CD4-positive, alpha-beta memory T cell (primary cell): Measurements from ENCODE around the gene MMP7. TPM values are rescaled to one million over a fixed set of nuclear protein-coding genes. Genes with fewer than 3 reads are reported as not detected.
A peak's percentile ranks its signal among the peaks of the same experiment; 100 is the strongest.

Experiments
- CTCF ChIA-PET: fragments of 350-600 bp; sonication (Branson Sonifier 250); formaldehyde crosslinking; loops from one replicate; lab custom pipeline; 2021; ENCODE audit warnings: inconsistent platforms; ENCODE audit not compliant: partially characterized antibody; lab: Charles Lee
- POLR2A ChIA-PET: fragments of 350-600 bp; sonication (Branson Sonifier 250); formaldehyde crosslinking; loops from one replicate; lab custom pipeline; 2021; ENCODE audit not compliant: partially characterized antibody; lab: Charles Lee
- DNase-seq, 5 donors: peaks; one replicate each; pipeline versions ENCODE4 v3.0.0 to v3.0.0-alpha.2; 2020 to 2022; ENCODE audit warnings: mixed read lengths in 1 of 5
- H3K27ac ChIP-seq: one replicate; pipeline ENCODE4 v1.7.0; 2013; ENCODE audit warnings: low read depth, low read length
- H3K27me3 ChIP-seq: 2 replicates; pipeline ENCODE4 v1.7.0; 2013; ENCODE audit warnings: mild to moderate bottlenecking, low read length, moderate library complexity; ENCODE audit not compliant: insufficient read depth
- H3K36me3 ChIP-seq: 2 replicates; pipeline ENCODE4 v1.7.0; 2013; ENCODE audit warnings: mild to moderate bottlenecking, low read length, moderate library complexity; ENCODE audit not compliant: insufficient read depth
- H3K4me1 ChIP-seq: 2 replicates; pipeline ENCODE4 v1.7.0; 2013; ENCODE audit warnings: mild to moderate bottlenecking, low read length, moderate library complexity; ENCODE audit not compliant: insufficient read depth
- H3K4me3 ChIP-seq, 2 donors: one replicate each; pipeline ENCODE4 v1.7.0; 2013; ENCODE audit warnings: low read length in 2 of 2, mild to moderate bottlenecking in 1 of 2
- H3K9me3 ChIP-seq, 2 donors: one replicate each; pipeline ENCODE4 v1.7.0; 2013; ENCODE audit warnings: low read length in 2 of 2, control low read depth in 1 of 2; ENCODE audit not compliant: control insufficient read depth in 1 of 2
- H3K27ac Mint-ChIP-seq, 7 donors: one replicate each; pipeline ENCODE4 v1.8.0; 2020 to 2021; ENCODE audit warnings: mixed read lengths in 7 of 7, mild to moderate bottlenecking in 6 of 7, inconsistent platforms in 3 of 7, moderate library complexity in 3 of 7
- H3K27me3 Mint-ChIP-seq, 2 donors: one replicate each; pipeline ENCODE4 v1.8.0; 2020 to 2021; ENCODE audit warnings: mixed read lengths in 2 of 2
- H3K36me3 Mint-ChIP-seq, 2 donors: one replicate each; pipeline ENCODE4 v1.8.0; 2020 to 2021; ENCODE audit warnings: mixed read lengths in 2 of 2, inconsistent platforms in 1 of 2, mild to moderate bottlenecking in 1 of 2
- H3K4me1 Mint-ChIP-seq, 4 donors: one replicate each; pipeline ENCODE4 v1.8.0; 2020 to 2021; ENCODE audit warnings: mixed read lengths in 4 of 4, mild to moderate bottlenecking in 1 of 4
- H3K4me3 Mint-ChIP-seq, 8 donors: one replicate each; pipeline ENCODE4 v1.8.0; 2020 to 2021; ENCODE audit warnings: mixed read lengths in 8 of 8, mild to moderate bottlenecking in 7 of 8, moderate library complexity in 6 of 8, inconsistent platforms in 3 of 8
- H3K9me3 Mint-ChIP-seq, 8 donors: one replicate each; pipeline ENCODE4 v1.8.0; 2020 to 2021; ENCODE audit warnings: mixed read lengths in 8 of 8, mild to moderate bottlenecking in 5 of 8, inconsistent platforms in 3 of 8, moderate library complexity in 1 of 8
- intact Hi-C: fragments of 100-400 bp; cut with micrococcal nuclease; formaldehyde crosslinking; loops from one replicate; pipeline ENCODE4 v1.15.1; 2023
- polyA plus RNA-seq, 2 donors: library from polyadenylated mRNA; unstranded; fragments of 300-500 nt; fragmentation: Illumina TruSeq; gene quantifications; one replicate each; pipeline ENCODE4 v1.2.3, GENCODE V29; 2021
- total RNA-seq, 2 experiments: library from RNA; stranded (reverse); gene quantifications; one replicate each; pipeline ENCODE4 v1.2.3, GENCODE V29; 2021

Gene MMP7
- total and polyA plus RNA-seq, 4 experiments from 2014 or later = not detected

DNA sequence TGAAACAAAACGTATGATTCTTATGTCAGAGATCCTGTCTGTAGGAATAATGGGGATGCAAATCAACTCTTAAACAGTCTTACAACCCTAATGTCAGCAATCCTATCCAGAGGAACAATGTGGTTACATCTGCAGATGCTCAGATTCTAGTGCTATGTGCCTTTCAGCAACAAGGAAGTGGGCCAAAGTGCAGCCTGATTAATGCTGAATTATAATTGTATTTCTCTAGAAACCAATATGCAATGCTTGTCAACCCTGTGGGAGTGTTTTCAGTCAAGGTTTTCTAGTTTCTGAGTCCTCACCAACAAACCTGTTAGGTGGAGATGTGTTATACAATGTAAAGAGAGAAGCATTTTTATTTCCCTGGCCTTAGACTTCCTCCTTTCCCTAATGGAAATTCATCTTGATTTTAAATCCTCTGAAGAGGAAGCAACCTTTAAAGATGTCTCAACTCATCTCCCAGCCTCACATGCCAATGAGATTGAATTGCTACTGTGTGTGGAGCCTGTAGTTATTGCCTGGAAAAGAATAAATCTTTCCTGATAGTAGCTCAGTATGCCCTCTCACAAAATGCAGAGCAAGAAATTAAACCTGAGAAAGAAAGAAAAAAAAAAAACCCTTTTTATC, 51.8 kb downstream of the MMP7 start:
- no peaks in the 10 kb centered on the region for H3K36me3 ChIP-seq
- no peak overlapping the region for H3K4me3 Mint-ChIP-seq
- no peaks in the 10 kb centered on the region for H3K27me3 ChIP-seq
- no peaks in the 10 kb centered on the region for H3K27me3 Mint-ChIP-seq
- H3K4me1 ChIP-seq = peaks cover 37% of the 10 kb centered on the region
- H3K27ac ChIP-seq = no peak overlapping the region
- H3K4me3 ChIP-seq = no peak overlapping the region
- intact Hi-C loops = loop anchor here (1.0 kb wide), 1 partner anchor 8 kb away; no protein-coding TSS in a partner anchor
- DNase-seq = no peak
- H3K36me3 Mint-ChIP-seq = no peaks in the 10 kb centered on the region
- H3K9me3 ChIP-seq = no peaks in the 10 kb centered on the region
- peaks cover 21 to 44% (median 30%) of the 10 kb centered on the region in 4 donors for H3K4me1 Mint-ChIP-seq
- no peaks in the 10 kb centered on the region for H3K9me3 Mint-ChIP-seq
- ChIA-PET POLR2A (interaction anchor here (1.0 to 6.1 kb wide), 2 partner anchors 27 to 137 kb away, joined by 3 to 44 read pairs; partner anchors contain the start of gene TMEM123), CTCF (interaction anchor here (0.7 to 6.3 kb wide), 4 partner anchors 88 to 210 kb away, joined by 3 to 35 read pairs (median 10); no protein-coding TSS in a partner anchor)
- H3K27ac Mint-ChIP-seq = peak overlapping the region in 2 of 7 donors; percentile 62 to 69

DNA sequence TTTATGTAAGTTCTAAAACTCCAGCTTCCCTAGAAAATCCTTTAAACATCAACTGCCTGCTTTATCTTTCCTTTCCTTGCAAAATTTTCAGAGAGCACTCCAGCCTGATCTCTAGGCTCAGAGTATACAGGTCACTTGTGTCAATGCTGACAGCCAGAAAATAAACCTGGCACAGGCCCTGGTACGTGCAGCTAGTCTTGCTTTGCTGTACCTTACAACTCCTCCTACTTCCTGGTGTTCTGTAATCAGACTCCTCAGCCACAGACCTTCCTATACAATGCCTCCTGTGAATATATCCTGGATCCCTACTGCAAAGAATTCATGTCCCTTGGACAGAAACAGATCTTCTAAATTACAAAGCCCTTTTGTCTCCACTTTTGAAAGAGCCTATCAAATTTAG, 53.7 kb downstream of the MMP7 start:
- peaks cover 47% of the 10 kb centered on the region for H3K4me1 ChIP-seq
- Mint-ChIP-seq H3K36me3 (no peaks in the 10 kb centered on the region), H3K27ac (peak overlapping the region; percentile 33 to 96 (median 91)), H3K9me3 (no peaks in the 10 kb centered on the region), H3K4me1 (peaks cover 29 to 62% (median 44%) of the 10 kb centered on the region in 4 donors), H3K27me3 (no peaks in the 10 kb centered on the region), H3K4me3 (peak overlapping the region in 7 of 8 donors; percentile 44 to 72 (median 61))
- CTCF ChIA-PET = interaction anchor here (1.3 to 6.3 kb wide), 9 partner anchors 10 to 189 kb away, joined by 4 to 35 read pairs (median 5); no protein-coding TSS in a partner anchor
- peak; percentile 23 to 45 (median 24) for DNase-seq
- H3K9me3 ChIP-seq = no peaks in the 10 kb centered on the region
- POLR2A ChIA-PET = interaction anchor here (1.0 to 6.1 kb wide), 8 partner anchors 8 to 183 kb away, joined by 3 to 44 read pairs (median 4); partner anchors contain the start of genes BIRC2 and TMEM123
- intact Hi-C loops = no loop called here
- no peak overlapping the region for H3K4me3 ChIP-seq
- no peaks in the 10 kb centered on the region for H3K27me3 ChIP-seq
- H3K27ac ChIP-seq = no peak overlapping the region
- no peaks in the 10 kb centered on the region for H3K36me3 ChIP-seq

DNA sequence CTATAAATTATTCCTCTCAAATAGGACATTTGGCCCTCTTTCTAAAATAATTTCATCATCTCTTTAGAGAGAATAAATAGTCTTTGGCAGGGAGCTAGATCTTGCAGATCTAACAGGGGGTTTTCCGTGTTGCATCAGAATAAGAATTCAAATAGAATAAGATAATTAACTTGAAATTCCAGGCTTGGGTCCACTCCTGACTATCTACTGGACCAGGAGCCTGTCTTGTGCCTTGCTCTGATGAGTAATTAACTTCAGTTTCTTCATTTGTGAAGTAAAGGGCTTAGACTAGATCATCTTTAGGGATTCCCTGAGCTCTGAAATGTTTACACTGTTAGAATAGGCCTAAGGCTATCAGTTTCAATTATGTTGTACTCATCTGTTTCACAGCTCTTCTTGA, 54.5 kb downstream of the MMP7 start:
- Mint-ChIP-seq H3K27me3 (no peaks in the 10 kb centered on the region), H3K9me3 (no peaks in the 10 kb centered on the region), H3K4me3 (peak overlapping the region in 2 of 8 donors; percentile 68 to 72), H3K27ac (peak overlapping the region in 5 of 7 donors; percentile 33 to 96 (median 91)), H3K36me3 (no peaks in the 10 kb centered on the region), H3K4me1 (peaks cover 35 to 69% (median 52%) of the 10 kb centered on the region in 4 donors)
- Histone ChIP-seq H3K27me3 (no peaks in the 10 kb centered on the region), H3K4me1 (peaks cover 54% of the 10 kb centered on the region), H3K36me3 (no peaks in the 10 kb centered on the region), H3K27ac (no peak overlapping the region), H3K9me3 (no peaks in the 10 kb centered on the region), H3K4me3 (no peak overlapping the region)
- ChIA-PET POLR2A (interaction anchor here (1.0 to 6.1 kb wide), 9 partner anchors 9 to 207 kb away, joined by 3 to 44 read pairs (median 3); partner anchors contain the start of genes BIRC2 and TMEM123), CTCF (interaction anchor here (1.3 to 6.3 kb wide), 7 partner anchors 11 to 190 kb away, joined by 4 to 35 read pairs (median 5); no protein-coding TSS in a partner anchor)
- no peak for DNase-seq
- intact Hi-C loops = no loop called here

DNA sequence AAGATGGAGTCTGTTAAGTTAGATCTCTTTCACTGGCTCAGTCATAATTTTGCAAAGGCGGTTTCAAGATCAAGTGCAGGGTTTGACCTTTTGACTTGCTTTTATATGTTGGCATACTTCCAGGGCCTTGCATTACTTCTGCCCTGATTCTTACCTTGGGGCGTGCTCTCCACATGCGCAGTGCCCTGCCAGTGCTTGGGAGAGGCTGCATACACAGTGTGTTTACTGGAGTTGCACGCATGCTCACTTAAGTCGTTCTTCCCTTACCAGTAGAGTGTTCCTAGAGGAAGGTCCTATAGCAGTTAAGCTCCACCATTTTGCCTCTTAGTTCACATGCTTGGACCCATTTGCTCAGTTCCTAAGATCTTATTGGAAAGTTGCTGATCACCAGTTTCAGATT, 57.0 kb downstream of the MMP7 start:
- CTCF ChIA-PET = interaction anchor here (0.7 to 1.1 kb wide), 2 partner anchors 14 to 83 kb away, joined by 3 to 5 read pairs; no protein-coding TSS in a partner anchor

DNA sequence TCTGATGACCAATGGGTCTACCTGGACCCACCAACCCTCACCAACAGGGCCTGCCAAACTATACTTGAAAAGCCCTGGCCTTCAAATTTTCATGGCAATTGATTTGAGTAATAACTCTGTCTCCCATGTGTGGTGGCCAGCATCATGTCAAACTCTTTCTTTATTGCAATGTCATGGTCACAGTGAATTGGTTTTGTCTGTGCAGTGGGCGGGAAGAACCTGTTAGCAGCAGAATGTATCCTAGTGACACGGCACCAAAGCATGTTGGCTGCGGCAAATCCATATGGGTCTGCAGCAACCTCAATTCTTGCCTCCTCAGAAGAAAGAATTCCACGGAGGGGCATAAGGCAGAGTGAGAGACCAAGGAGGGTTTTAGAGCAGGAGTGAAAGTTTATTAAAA, 58.4 kb downstream of the MMP7 start:
- Mint-ChIP-seq H3K4me1 (peaks cover 61 to 87% (median 75%) of the 10 kb centered on the region in 4 donors), H3K36me3 (no peaks in the 10 kb centered on the region), H3K27ac (peak overlapping the region in 1 of 7 donors; percentile 3), H3K27me3 (no peaks in the 10 kb centered on the region), H3K4me3 (peak overlapping the region in 2 of 8 donors; percentile 40 to 42), H3K9me3 (no peaks in the 10 kb centered on the region)
- H3K27me3 ChIP-seq = no peaks in the 10 kb centered on the region
- no peak overlapping the region for H3K27ac ChIP-seq
- ChIA-PET POLR2A (interaction anchor here (1.5 kb wide), 1 partner anchor 20 kb away, joined by 8 read pairs; no protein-coding TSS in a partner anchor), CTCF (interaction anchor here (1.1 to 1.7 kb wide), 3 partner anchors 8 to 82 kb away, joined by 3 to 5 read pairs (median 4); no protein-coding TSS in a partner anchor)
- peaks cover 80% of the 10 kb centered on the region for H3K4me1 ChIP-seq
- H3K36me3 ChIP-seq = no peaks in the 10 kb centered on the region
- H3K9me3 ChIP-seq = no peaks in the 10 kb centered on the region
- no peak for DNase-seq
- no peak overlapping the region for H3K4me3 ChIP-seq
- intact Hi-C loops = no loop called here

More for the DNA sequence above, 57.0 kb downstream of the MMP7 start:
- POLR2A ChIA-PET = interaction anchor here (0.8 to 1.7 kb wide), 3 partner anchors 20 to 81 kb away, joined by 3 to 8 read pairs (median 3); partner anchors contain the start of gene TMEM123
- no peaks in the 10 kb centered on the region for H3K36me3 ChIP-seq
- no peaks in the 10 kb centered on the region for H3K27me3 Mint-ChIP-seq
- peak overlapping the region in 2 of 8 donors; percentile 14 to 21 for H3K4me3 Mint-ChIP-seq
- no peaks in the 10 kb centered on the region for H3K9me3 ChIP-seq
- intact Hi-C loops = no loop called here
- peaks cover 80% of the 10 kb centered on the region for H3K4me1 ChIP-seq
- H3K27ac ChIP-seq = no peak overlapping the region
- H3K27me3 ChIP-seq = no peaks in the 10 kb centered on the region
- peaks cover 56 to 87% (median 73%) of the 10 kb centered on the region in 4 donors for H3K4me1 Mint-ChIP-seq
- no peaks in the 10 kb centered on the region for H3K36me3 Mint-ChIP-seq
- H3K4me3 ChIP-seq = no peak overlapping the region
- H3K27ac Mint-ChIP-seq = peak overlapping the region in 2 of 7 donors; percentile 46 to 52
- H3K9me3 Mint-ChIP-seq = no peaks in the 10 kb centered on the region
- peak in 1 of 5 donors; percentile 31 for DNase-seq

DNA sequence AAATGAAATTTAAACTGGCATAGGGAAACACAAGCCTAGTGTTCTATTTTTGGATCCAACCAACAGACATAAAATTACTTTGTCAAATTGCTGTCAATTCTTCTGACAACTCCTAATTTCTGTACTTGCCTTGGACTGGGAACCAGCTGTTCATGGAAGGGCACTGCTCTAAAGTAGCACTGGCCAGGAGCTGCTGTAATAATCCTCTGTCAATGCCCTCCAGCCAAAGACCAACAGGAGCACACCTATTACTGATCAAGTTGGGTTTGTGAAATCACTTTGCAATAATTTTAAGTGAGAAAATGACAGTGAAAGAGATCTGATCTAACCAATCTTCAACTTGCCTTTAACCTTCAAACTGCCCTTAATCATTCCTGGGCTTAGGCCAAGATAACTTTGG, 59.1 kb downstream of the MMP7 start:
- CTCF ChIA-PET = interaction anchor here (1.4 to 1.7 kb wide), 3 partner anchors 9 to 81 kb away, joined by 4 to 5 read pairs (median 4); no protein-coding TSS in a partner anchor
- no peaks in the 10 kb centered on the region for H3K9me3 Mint-ChIP-seq
- H3K4me3 Mint-ChIP-seq = peak overlapping the region in 4 of 8 donors; percentile 15 to 70 (median 38)
- H3K4me3 ChIP-seq = no peak overlapping the region
- POLR2A ChIA-PET = interaction anchor here (1.1 to 1.5 kb wide), 2 partner anchors 18 to 20 kb away, joined by 5 to 8 read pairs; no protein-coding TSS in a partner anchor
- intact Hi-C loops = loop anchor here (2.0 kb wide), 1 partner anchor 19 kb away; the partner anchor contains the start of gene TMEM123
- no peak overlapping the region for H3K27ac ChIP-seq
- H3K27ac Mint-ChIP-seq = peak overlapping the region in 5 of 7 donors; percentile 29 to 80 (median 65)
- no peak for DNase-seq
- no peaks in the 10 kb centered on the region for H3K9me3 ChIP-seq
- no peaks in the 10 kb centered on the region for H3K36me3 Mint-ChIP-seq
- peaks cover 60 to 87% (median 74%) of the 10 kb centered on the region in 4 donors for H3K4me1 Mint-ChIP-seq
- H3K27me3 Mint-ChIP-seq = no peaks in the 10 kb centered on the region
- H3K36me3 ChIP-seq = no peaks in the 10 kb centered on the region
- H3K27me3 ChIP-seq = no peaks in the 10 kb centered on the region
- peaks cover 80% of the 10 kb centered on the region for H3K4me1 ChIP-seq
